Measurements from ENCODE around the gene ABHD16B.

- TF ChIP-seq DPF2 (IDR thresholded peaks at IDR 0.05) (no peak), GATAD2B (conservative IDR thresholded peaks at IDR 0.05; ENCODE audit: low read depth) (no peak)
Measured at GRCh38 chr20:63890616-63891015, 29.3 kb downstream of the ABHD16B start.
